ENCODE results near the gene PCSK9. TPM values are rescaled to one million over a fixed set of nuclear protein-coding genes. Genes with fewer than 3 reads are reported as not detected.
"Not testable (repeated sequence)": the region's sequence is repeated elsewhere in the genome, so short reads cannot be mapped to it uniquely, and the experiment has no call there.

Gene PCSK9
- total RNA-seq, 2 experiments from 2014 or later, result not detected

- ChIA-PET CTCF (interaction anchor here (0.6 to 1.3 kb wide), 2 partner anchors 20 to 892 kb away, joined by 3 to 5 read pairs; no protein-coding TSS in a partner anchor), POLR2A (no interaction called here)
- no peak for DNase-seq
- Mint-ChIP-seq H3K27me3 (peaks cover 20% of the 10 kb centered on the region), H3K9me3 (no peaks in the 10 kb centered on the region), H3K4me3 (no peak overlapping the region), H3K4me1 (peaks cover 1% of the 10 kb centered on the region), H3K27ac (no peak overlapping the region), H3K36me3 (ENCODE audit: low read depth) (no peaks in the 10 kb centered on the region)
These were observed 23.4 kb upstream of the PCSK9 start for GRCh38 chr1:55015731-55016620.

- no peaks in the 10 kb centered on the region for H3K36me3 Mint-ChIP-seq (ENCODE audit: low read depth)
- no peak overlapping the region for H3K4me3 Mint-ChIP-seq
- H3K9me3 Mint-ChIP-seq, result no peaks in the 10 kb centered on the region
- no peak overlapping the region for H3K27ac Mint-ChIP-seq
- ChIA-PET CTCF (interaction anchor here (1.5 to 1.6 kb wide), 2 partner anchors 15 to 22 kb away, joined by 3 to 4 read pairs; no protein-coding TSS in a partner anchor), POLR2A (no interaction called here)
- H3K27me3 Mint-ChIP-seq, result peaks cover 20% of the 10 kb centered on the region
- H3K4me1 Mint-ChIP-seq, result no peaks in the 10 kb centered on the region
- DNase-seq, result no peak
These were observed 21.0 kb upstream of the PCSK9 start for GRCh38 chr1:55018395-55018794.

- Mint-ChIP-seq H3K36me3 (ENCODE audit: low read depth) (no peaks in the 10 kb centered on the region), H3K9me3 (no peaks in the 10 kb centered on the region), H3K27me3 (no peaks in the 10 kb centered on the region), H3K4me1 (peaks cover 3% of the 10 kb centered on the region), H3K27ac (no peak overlapping the region), H3K4me3 (no peak overlapping the region)
- ChIA-PET POLR2A (no interaction called here), CTCF (interaction anchor here (0.8 to 3.2 kb wide), 10 partner anchors 9 to 135 kb away, joined by 3 to 30 read pairs (median 4); partner anchors contain the start of gene DHCR24)
- peak; percentile 73 for DNase-seq
These were observed 17.3 kb upstream of the PCSK9 start for GRCh38 chr1:55021942-55022546.

- POLR2A ChIA-PET; CTCF ChIA-PET; H3K27me3 Mint-ChIP-seq; H3K36me3 Mint-ChIP-seq (ENCODE audit: low read depth); H3K9me3 Mint-ChIP-seq; DNase-seq; H3K27ac Mint-ChIP-seq; H3K4me3 Mint-ChIP-seq; H3K4me1 Mint-ChIP-seq: not testable (repeated sequence)
These were observed 15.2 kb upstream of the PCSK9 start for GRCh38 chr1:55024163-55024562.

GRCh38 chr1:55026682-55027081 lies 12.7 kb upstream of the PCSK9 start:
- H3K9me3 Mint-ChIP-seq; H3K27ac Mint-ChIP-seq; CTCF ChIA-PET; POLR2A ChIA-PET; H3K4me3 Mint-ChIP-seq; DNase-seq; H3K36me3 Mint-ChIP-seq (ENCODE audit: low read depth); H3K27me3 Mint-ChIP-seq; H3K4me1 Mint-ChIP-seq: not testable (repeated sequence)

GRCh38 chr1:55031098-55031497 lies 8.2 kb upstream of the PCSK9 start:
- CTCF ChIA-PET; H3K4me3 Mint-ChIP-seq; DNase-seq; POLR2A ChIA-PET; H3K4me1 Mint-ChIP-seq; H3K36me3 Mint-ChIP-seq (ENCODE audit: low read depth); H3K9me3 Mint-ChIP-seq; H3K27ac Mint-ChIP-seq: not testable (repeated sequence)
- H3K27me3 Mint-ChIP-seq, result peaks cover 15% of the 10 kb centered on the region

GRCh38 chr1:55033265-55033614 lies 6.1 kb upstream of the PCSK9 start:
- peaks cover 33% of the 10 kb centered on the region for H3K27me3 Mint-ChIP-seq
- POLR2A ChIA-PET, result no interaction called here

GRCh38 chr1:55034476-55035133 lies 4.7 kb upstream of the PCSK9 start:
- Mint-ChIP-seq H3K27ac (no peak overlapping the region), H3K36me3 (ENCODE audit: low read depth) (no peaks in the 10 kb centered on the region), H3K9me3 (no peaks in the 10 kb centered on the region), H3K4me1 (no peaks in the 10 kb centered on the region), H3K4me3 (no peak overlapping the region), H3K27me3 (peaks cover 47% of the 10 kb centered on the region)
- CTCF ChIA-PET, result no interaction called here
- POLR2A ChIA-PET, result no interaction called here
- no peak for DNase-seq

More at GRCh38 chr1:55033265-55033614, 6.1 kb upstream of the PCSK9 start:
- CTCF ChIA-PET, result interaction anchor here (0.6 to 1.6 kb wide), 2 partner anchors 11 to 1162 kb away, joined by 3 to 5 read pairs; no protein-coding TSS in a partner anchor
- no peak overlapping the region for H3K27ac Mint-ChIP-seq
- no peaks in the 10 kb centered on the region for H3K36me3 Mint-ChIP-seq (ENCODE audit: low read depth)
- DNase-seq, result no peak
- H3K4me1 Mint-ChIP-seq, result no peaks in the 10 kb centered on the region
- H3K9me3 Mint-ChIP-seq, result no peaks in the 10 kb centered on the region
- no peak overlapping the region for H3K4me3 Mint-ChIP-seq

- Mint-ChIP-seq H3K4me3 (no peak overlapping the region), H3K27ac (no peak overlapping the region), H3K9me3 (no peaks in the 10 kb centered on the region), H3K4me1 (peaks cover 2% of the 10 kb centered on the region), H3K36me3 (ENCODE audit: low read depth) (no peaks in the 10 kb centered on the region), H3K27me3 (peaks cover 57% of the 10 kb centered on the region)
- ChIA-PET POLR2A (no interaction called here), CTCF (interaction anchor here (1.5 kb wide), 1 partner anchor 14 kb away, joined by 3 read pairs; no protein-coding TSS in a partner anchor)
- no peak for DNase-seq
These were observed 3.4 kb upstream of the PCSK9 start for GRCh38 chr1:55035904-55036303.

GRCh38 chr1:55037733-55038551 lies 1.4 kb upstream of the PCSK9 start:
- Mint-ChIP-seq H3K27me3 (peaks cover 72% of the 10 kb centered on the region), H3K4me3 (no peak overlapping the region), H3K9me3 (no peaks in the 10 kb centered on the region), H3K27ac (no peak overlapping the region), H3K36me3 (ENCODE audit: low read depth) (no peaks in the 10 kb centered on the region), H3K4me1 (peaks cover 2% of the 10 kb centered on the region)
- DNase-seq, result no peak
- ChIA-PET CTCF (interaction anchor here (0.5 to 1.3 kb wide), 2 partner anchors 16 to 988 kb away, joined by 3 read pairs; no protein-coding TSS in a partner anchor), POLR2A (no interaction called here)

GRCh38 chr1:55038552-55038838 lies 853 bp upstream of the PCSK9 start:
- H3K9me3 Mint-ChIP-seq, result no peaks in the 10 kb centered on the region
- peaks cover 2% of the 10 kb centered on the region for H3K4me1 Mint-ChIP-seq
- H3K36me3 Mint-ChIP-seq (ENCODE audit: low read depth), result no peaks in the 10 kb centered on the region
- DNase-seq, result no peak
- H3K27ac Mint-ChIP-seq, result no peak overlapping the region
- POLR2A ChIA-PET, result no interaction called here
- peaks cover 72% of the 10 kb centered on the region for H3K27me3 Mint-ChIP-seq
- CTCF ChIA-PET, result interaction anchor here (1.3 kb wide), 1 partner anchor 16 kb away, joined by 3 read pairs; no protein-coding TSS in a partner anchor
- H3K4me3 Mint-ChIP-seq, result no peak overlapping the region

- no peak overlapping the region for H3K4me3 Mint-ChIP-seq
- peaks cover 72% of the 10 kb centered on the region for H3K27me3 Mint-ChIP-seq
- DNase-seq, result no peak
- H3K4me1 Mint-ChIP-seq, result peaks cover 2% of the 10 kb centered on the region
- H3K27ac Mint-ChIP-seq, result no peak overlapping the region
- H3K9me3 Mint-ChIP-seq, result no peaks in the 10 kb centered on the region
- POLR2A ChIA-PET, result no interaction called here
- CTCF ChIA-PET, result no interaction called here
- H3K36me3 Mint-ChIP-seq (ENCODE audit: low read depth), result no peaks in the 10 kb centered on the region
These were observed 390 bp upstream of the PCSK9 start for GRCh38 chr1:55038974-55039341.

Data from activated CD4-positive, alpha-beta T cell treated with anti-CD3 and anti-CD28 coated beads, Interleukin-2, amount 10 ng/mL, durations not matched to agents 7 days and 5 days (primary cell).